Naive thymus-derived CD8-positive, alpha-beta T cell (primary cell): ENCODE data around the gene UGT1A3. TPM values are rescaled to one million over a fixed set of nuclear protein-coding genes. Genes with fewer than 3 reads are reported as not detected.
"Not testable (repeated sequence)": the region's sequence is repeated elsewhere in the genome, so short reads cannot be mapped to it uniquely, and the experiment has no call there.

Experiments
- ATAC-seq, 2 donors: fragments of 150-1000 bp; cut with Tn5 transposase in 1 of 2; sonication (Bioruptor Pico), chemical (Tn5 transposase) in 1 of 2; 1 replicate in 1 of 2; 2 replicates in 1 of 2; pipeline ENCODE4 v1.10.0; 2021; ENCODE audit warnings: mild to moderate bottlenecking in 2 of 2, moderate library complexity in 2 of 2
- POLR2A ChIA-PET: fragments of 350-600 bp; sonication (Branson Sonifier 250); formaldehyde crosslinking; loops from one replicate; lab custom pipeline; 2021; ENCODE audit warnings: antibody characterized with exemption; lab: Charles Lee
- DNase-seq, 10 donors: peaks; one replicate each; pipeline versions ENCODE4 v3.0.0 to v3.0.0-alpha.2; 2020 to 2022
- H3K27ac Mint-ChIP-seq, 10 donors: one replicate each; pipeline ENCODE4 v1.8.0; 2020 to 2022; ENCODE audit warnings: mild to moderate bottlenecking in 10 of 10, mixed read lengths in 10 of 10, moderate library complexity in 4 of 10, inconsistent platforms in 1 of 10
- H3K27me3 Mint-ChIP-seq, 5 donors: one replicate each; pipeline ENCODE4 v1.8.0; 2021 to 2022; ENCODE audit warnings: mixed read lengths in 5 of 5
- H3K36me3 Mint-ChIP-seq, 3 donors: one replicate each; pipeline ENCODE4 v1.8.0; 2020 to 2022; ENCODE audit warnings: mixed read lengths in 3 of 3, mild to moderate bottlenecking in 2 of 3, inconsistent platforms in 1 of 3
- H3K4me1 Mint-ChIP-seq, 4 donors: one replicate each; pipeline ENCODE4 v1.8.0; 2021 to 2022; ENCODE audit warnings: mixed read lengths in 4 of 4
- H3K4me3 Mint-ChIP-seq, 10 donors: one replicate each; pipeline ENCODE4 v1.8.0; 2020 to 2022; ENCODE audit warnings: mild to moderate bottlenecking in 10 of 10, mixed read lengths in 10 of 10, moderate library complexity in 6 of 10, inconsistent platforms in 1 of 10
- H3K9me3 Mint-ChIP-seq, 9 donors: one replicate each; pipeline ENCODE4 v1.8.0; 2020 to 2022; ENCODE audit warnings: mixed read lengths in 9 of 9, mild to moderate bottlenecking in 3 of 9, inconsistent platforms in 1 of 9, moderate library complexity in 1 of 9
- polyA plus RNA-seq, 3 donors: library from polyadenylated mRNA; unstranded; fragments of 300-500 nt; fragmentation: Illumina TruSeq; gene quantifications; one replicate each; pipeline ENCODE4 v1.2.3, GENCODE V29; 2021
- total RNA-seq, 8 experiments: library from RNA in 2 of 8; stranded (reverse) in 2 of 8; gene quantifications; one replicate each; pipeline ENCODE4 v1.2.3 and lab custom pipeline; 2021 to 2026

Gene UGT1A3
- total and polyA plus RNA-seq, 5 experiments from 2014 or later = not detected

GRCh38 chr2:233751212-233752009, 22.6 kb downstream of the UGT1A3 start:
- H3K4me3 Mint-ChIP-seq, ATAC-seq, DNase-seq, H3K4me1 Mint-ChIP-seq, POLR2A ChIA-PET: not testable (repeated sequence)
- peak overlapping the region in 1 of 10 donors; percentile 53 for H3K27ac Mint-ChIP-seq
- peaks cover 0 to 15% (median 0%) of the 10 kb centered on the region in 3 donors for H3K36me3 Mint-ChIP-seq
- peaks cover 10 to 25% (median 19%) of the 10 kb centered on the region in 5 donors for H3K27me3 Mint-ChIP-seq
- H3K9me3 Mint-ChIP-seq = peaks cover 0 to 26% (median 15%) of the 10 kb centered on the region in 9 donors

GRCh38 chr2:233754872-233755611, 26.2 kb downstream of the UGT1A3 start:
- Mint-ChIP-seq H3K4me3 (no peak overlapping the region), H3K4me1 (peaks cover 0 to 2% (median 0%) of the 10 kb centered on the region in 4 donors), H3K9me3 (peaks cover 0 to 22% (median 11%) of the 10 kb centered on the region in 9 donors), H3K27ac (no peak overlapping the region), H3K36me3 (peaks cover 0 to 12% (median 0%) of the 10 kb centered on the region in 3 donors), H3K27me3 (peaks cover 0 to 11% (median 9%) of the 10 kb centered on the region in 5 donors)
- POLR2A ChIA-PET = no interaction called here
- DNase-seq (no peak), ATAC-seq (no peak)

- no peak overlapping the region for H3K27ac Mint-ChIP-seq
- H3K36me3 Mint-ChIP-seq = peaks cover 0 to 2% (median 0%) of the 10 kb centered on the region in 3 donors
- peaks cover 0 to 12% (median 8%) of the 10 kb centered on the region in 5 donors for H3K27me3 Mint-ChIP-seq
- POLR2A ChIA-PET = no interaction called here
- H3K9me3 Mint-ChIP-seq = peaks cover 0 to 9% (median 2%) of the 10 kb centered on the region in 9 donors
- DNase-seq (no peak), ATAC-seq (no peak)
- H3K4me1 Mint-ChIP-seq = peaks cover 0 to 2% (median 0%) of the 10 kb centered on the region in 4 donors
- H3K4me3 Mint-ChIP-seq = no peak overlapping the region
These were observed 27.7 kb downstream of the UGT1A3 start for GRCh38 chr2:233756429-233757081.

DNA sequence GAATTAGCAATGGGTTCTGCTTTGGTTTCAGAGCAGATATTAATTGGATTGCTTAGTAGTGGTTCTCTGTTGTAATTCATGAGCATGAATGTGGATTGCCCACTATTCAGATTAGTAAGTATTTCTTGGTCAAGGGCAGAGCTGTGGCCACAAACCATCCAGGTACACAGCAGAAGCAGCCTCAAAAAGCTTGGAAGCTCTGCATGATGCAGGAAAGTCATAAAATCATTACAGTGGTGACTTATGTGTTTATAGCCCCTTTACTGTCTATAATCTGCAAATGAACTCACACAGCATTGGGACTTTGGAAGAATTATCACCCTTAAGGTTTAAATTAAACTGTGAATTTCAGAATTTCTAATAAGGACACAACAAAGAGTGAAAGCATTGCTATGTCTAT, 29.3 kb downstream of the UGT1A3 start:
- Mint-ChIP-seq H3K4me3 (no peak overlapping the region), H3K36me3 (no peaks in the 10 kb centered on the region), H3K27me3 (peaks cover 0 to 9% (median 2%) of the 10 kb centered on the region in 5 donors), H3K27ac (no peak overlapping the region), H3K4me1 (peaks cover 0 to 2% (median 0%) of the 10 kb centered on the region in 4 donors), H3K9me3 (no peaks in the 10 kb centered on the region)
- ATAC-seq = no peak
- POLR2A ChIA-PET = no interaction called here
- no peak for DNase-seq

- Mint-ChIP-seq H3K4me3 (no peak overlapping the region), H3K9me3 (no peaks in the 10 kb centered on the region), H3K36me3 (no peaks in the 10 kb centered on the region), H3K27ac (no peak overlapping the region), H3K27me3 (peaks cover 2 to 16% (median 9%) of the 10 kb centered on the region in 5 donors), H3K4me1 (peaks cover 0 to 2% (median 0%) of the 10 kb centered on the region in 4 donors)
- POLR2A ChIA-PET = no interaction called here
- no peak for ATAC-seq
- DNase-seq = no peak
These were observed 30.0 kb downstream of the UGT1A3 start for GRCh38 chr2:233758849-233759248.

DNA sequence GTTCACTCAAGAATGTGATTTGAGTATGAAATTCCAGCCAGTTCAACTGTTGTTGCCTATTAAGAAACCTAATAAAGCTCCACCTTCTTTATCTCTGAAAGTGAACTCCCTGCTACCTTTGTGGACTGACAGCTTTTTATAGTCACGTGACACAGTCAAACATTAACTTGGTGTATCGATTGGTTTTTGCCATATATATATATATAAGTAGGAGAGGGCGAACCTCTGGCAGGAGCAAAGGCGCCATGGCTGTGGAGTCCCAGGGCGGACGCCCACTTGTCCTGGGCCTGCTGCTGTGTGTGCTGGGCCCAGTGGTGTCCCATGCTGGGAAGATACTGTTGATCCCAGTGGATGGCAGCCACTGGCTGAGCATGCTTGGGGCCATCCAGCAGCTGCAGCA, 31.2 kb downstream of the UGT1A3 start, which contains the start of gene UGT1A1:
Gene UGT1A1 (plus strand): TSS at position 228 of the 400 bp plus-strand sequence. CDS start 18 bp downstream, at position 246.
- no peak within 1 kb of the TSS for H3K4me3 Mint-ChIP-seq
- H3K27ac Mint-ChIP-seq = no peak within 1 kb of the TSS
- peaks cover 0 to 2% (median 0%) of the 10 kb centered on the region in 4 donors for H3K4me1 Mint-ChIP-seq
- DNase-seq (no peak), ATAC-seq (no peak)
- H3K27me3 Mint-ChIP-seq = peaks cover 4 to 24% (median 16%) of the 10 kb centered on the region in 5 donors
- H3K9me3 Mint-ChIP-seq = no peaks in the 10 kb centered on the region
- POLR2A ChIA-PET = no interaction called here
- H3K36me3 Mint-ChIP-seq = no peaks in the 10 kb centered on the region

DNA sequence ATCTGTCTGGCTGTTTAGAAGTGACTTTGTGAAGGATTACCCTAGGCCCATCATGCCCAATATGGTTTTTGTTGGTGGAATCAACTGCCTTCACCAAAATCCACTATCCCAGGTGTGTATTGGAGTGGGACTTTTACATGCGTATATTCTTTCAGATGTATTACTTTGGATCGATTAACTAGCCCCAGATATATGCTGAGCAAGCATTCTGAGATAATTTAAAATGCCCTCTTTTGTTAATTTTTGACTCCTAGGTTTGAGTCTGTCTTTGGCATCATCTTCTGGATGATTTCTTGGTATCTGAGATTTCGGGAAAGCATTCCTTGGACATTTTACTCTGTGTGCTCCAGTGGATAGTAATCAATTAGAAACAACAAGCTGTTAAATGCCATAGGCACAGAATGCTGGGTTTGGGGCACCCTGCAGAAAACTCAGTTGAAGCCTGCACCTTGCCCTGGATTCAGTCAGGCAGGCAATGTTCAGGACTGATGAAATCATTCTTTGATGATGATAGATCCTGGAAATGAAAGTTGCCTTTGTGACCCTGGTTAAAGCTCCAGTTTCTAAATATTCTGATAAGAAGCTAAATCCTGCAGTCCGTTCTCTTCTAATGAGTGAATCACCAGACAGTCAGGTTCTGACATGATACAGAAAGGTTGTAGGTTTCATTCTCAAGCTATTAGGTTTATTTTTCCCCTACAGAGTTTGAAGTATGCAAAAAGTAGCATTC, 32.4 kb downstream of the UGT1A3 start:
- DNase-seq (no peak), ATAC-seq (no peak)
- Mint-ChIP-seq H3K9me3 (no peaks in the 10 kb centered on the region), H3K4me3 (no peak overlapping the region), H3K4me1 (peaks cover 0 to 2% (median 0%) of the 10 kb centered on the region in 4 donors), H3K27me3 (peaks cover 8 to 31% (median 19%) of the 10 kb centered on the region in 5 donors), H3K36me3 (no peaks in the 10 kb centered on the region), H3K27ac (no peak overlapping the region)
- POLR2A ChIA-PET = no interaction called here

DNA sequence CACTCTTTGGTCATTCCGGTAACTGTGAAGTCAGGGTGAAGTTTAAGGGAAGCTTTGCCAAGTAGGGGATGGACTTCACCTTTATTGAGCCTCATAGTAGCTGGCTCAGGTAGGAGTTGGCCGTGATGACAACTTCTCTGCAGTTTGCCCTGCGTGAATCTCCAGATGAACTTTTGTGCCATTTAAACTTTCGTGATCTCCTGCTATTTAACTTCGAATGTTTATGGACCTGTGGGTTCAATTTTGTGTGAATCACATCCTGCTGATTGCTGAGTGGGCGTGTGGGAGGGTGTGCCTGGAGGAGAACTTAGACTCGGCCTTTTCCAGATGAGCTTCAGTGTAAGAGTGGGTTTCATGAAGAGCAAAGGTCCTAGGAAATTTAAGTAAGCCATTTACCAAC, 35.4 kb downstream of the UGT1A3 start:
- Mint-ChIP-seq H3K27ac (no peak overlapping the region), H3K36me3 (no peaks in the 10 kb centered on the region), H3K4me1 (no peaks in the 10 kb centered on the region), H3K9me3 (no peaks in the 10 kb centered on the region), H3K4me3 (no peak overlapping the region), H3K27me3 (peaks cover 11 to 43% (median 25%) of the 10 kb centered on the region in 5 donors)
- ATAC-seq (no peak), DNase-seq (no peak)
- POLR2A ChIA-PET = no interaction called here

- no peak overlapping the region for H3K27ac Mint-ChIP-seq
- ATAC-seq (no peak), DNase-seq (no peak)
- no peaks in the 10 kb centered on the region for H3K9me3 Mint-ChIP-seq
- no peaks in the 10 kb centered on the region for H3K4me1 Mint-ChIP-seq
- no peak overlapping the region for H3K4me3 Mint-ChIP-seq
- H3K36me3 Mint-ChIP-seq = no peaks in the 10 kb centered on the region
- POLR2A ChIA-PET = no interaction called here
- peaks cover 12 to 48% (median 27%) of the 10 kb centered on the region in 5 donors for H3K27me3 Mint-ChIP-seq
These were observed 35.9 kb downstream of the UGT1A3 start for GRCh38 chr2:233764761-233765160.

DNA sequence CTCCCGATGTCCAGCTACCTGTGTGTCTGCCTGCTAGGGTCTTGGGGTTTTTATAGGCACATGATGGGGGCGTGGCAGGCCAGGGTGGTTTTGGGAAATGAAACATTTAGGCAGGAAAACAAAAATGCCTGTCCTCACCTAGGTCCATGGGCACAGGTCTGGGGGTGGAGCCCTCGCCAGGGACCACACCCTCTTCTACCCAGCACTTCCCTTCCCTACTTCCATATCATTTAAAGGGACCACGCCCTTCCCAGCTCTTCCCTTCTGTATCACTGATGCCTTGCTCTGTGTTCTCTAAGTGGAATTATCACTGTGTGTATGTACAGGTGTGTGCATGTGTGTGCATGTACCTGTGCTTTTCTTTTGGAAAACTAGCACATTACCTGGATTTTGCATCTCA, 37.6 kb downstream of the UGT1A3 start:
- H3K36me3 Mint-ChIP-seq = no peaks in the 10 kb centered on the region
- no peak overlapping the region for H3K27ac Mint-ChIP-seq
- no peak overlapping the region for H3K4me3 Mint-ChIP-seq
- ATAC-seq (no peak), DNase-seq (no peak)
- no peaks in the 10 kb centered on the region for H3K9me3 Mint-ChIP-seq
- POLR2A ChIA-PET = no interaction called here
- peaks cover 12 to 48% (median 27%) of the 10 kb centered on the region in 5 donors for H3K27me3 Mint-ChIP-seq
- no peaks in the 10 kb centered on the region for H3K4me1 Mint-ChIP-seq

- ATAC-seq (no peak), DNase-seq (no peak)
- no peaks in the 10 kb centered on the region for H3K36me3 Mint-ChIP-seq
- peaks cover 12 to 46% (median 27%) of the 10 kb centered on the region in 5 donors for H3K27me3 Mint-ChIP-seq
- no peak overlapping the region for H3K4me3 Mint-ChIP-seq
- H3K9me3 Mint-ChIP-seq = no peaks in the 10 kb centered on the region
- POLR2A ChIA-PET = no interaction called here
- H3K4me1 Mint-ChIP-seq = no peaks in the 10 kb centered on the region
- no peak overlapping the region for H3K27ac Mint-ChIP-seq
These were observed 39.2 kb downstream of the UGT1A3 start for GRCh38 chr2:233768076-233768475.

DNA sequence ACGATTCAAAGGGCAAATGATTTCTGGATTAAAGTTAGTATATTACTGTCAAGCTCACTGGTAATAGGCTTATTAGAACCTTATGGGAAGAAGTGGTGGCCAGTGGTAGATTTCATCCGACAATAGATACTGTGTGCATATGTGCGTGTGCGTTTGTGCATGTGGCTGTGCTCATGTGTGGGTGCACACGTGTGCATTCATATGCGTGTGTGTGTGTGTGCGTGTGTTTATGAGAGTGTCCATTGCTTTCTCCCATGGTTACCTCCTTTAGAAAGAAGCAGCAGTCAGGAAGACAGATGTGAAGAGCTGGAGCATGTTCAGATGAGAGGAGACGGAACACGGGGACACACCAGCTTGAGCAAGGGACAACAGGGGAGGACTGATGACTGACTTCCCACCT, 40.4 kb downstream of the UGT1A3 start:
- peaks cover 0 to 2% (median 0%) of the 10 kb centered on the region in 9 donors for H3K9me3 Mint-ChIP-seq
- H3K27ac Mint-ChIP-seq = no peak overlapping the region

More for the DNA sequence above, 40.4 kb downstream of the UGT1A3 start:
- no peak overlapping the region for H3K4me3 Mint-ChIP-seq
- DNase-seq = no peak
- no peaks in the 10 kb centered on the region for H3K4me1 Mint-ChIP-seq
- ATAC-seq = no peak
- POLR2A ChIA-PET = no interaction called here
- no peaks in the 10 kb centered on the region for H3K36me3 Mint-ChIP-seq
- peaks cover 10 to 34% (median 22%) of the 10 kb centered on the region in 5 donors for H3K27me3 Mint-ChIP-seq
